Kidney epithelial cell (primary cell): ENCODE data around the gene LIMD2. TPM values are rescaled to one million over a fixed set of nuclear protein-coding genes. Genes with fewer than 3 reads are reported as not detected.

Experiments
- DNase-seq: peaks from one replicate; pipeline ENCODE4 v3.0.0-alpha.2; 2010; ENCODE audit warnings: low read depth
- H3K27me3 ChIP-seq: 2 replicates; pipeline ENCODE4 v1.6.0; 2011; ENCODE audit warnings: low read length; ENCODE audit not compliant: control insufficient read depth, insufficient read depth
- H3K36me3 ChIP-seq: 2 replicates; pipeline ENCODE4 v1.5.1; 2011; ENCODE audit warnings: low read length; ENCODE audit not compliant: control insufficient read depth, insufficient read depth
- H3K4me3 ChIP-seq: 2 replicates; pipeline ENCODE4 v1.5.1; 2011; ENCODE audit warnings: low read depth, mild to moderate bottlenecking, control low read depth, low read length
- CTCF ChIP-seq: IDR thresholded peaks from 2 replicates; pipeline ENCODE4 v1.5.1; 2011; ENCODE audit warnings: mild to moderate bottlenecking, moderate library complexity, low read length, control low read depth, inconsistent platforms; ENCODE audit not compliant: insufficient read depth, poor library complexity, severe bottlenecking
- total RNA-seq: library from RNA; depleted of rRNA; stranded (reverse); fragments of >200 nt; gene quantifications from 2 replicates; pipeline ENCODE4 v1.2.3, GENCODE V29; 2015

Gene LIMD2
- total RNA-seq, 1 donor from 2014 or later = 158 TPM

GRCh38 chr17:63695889-63696288 is 4.0 kb downstream of the LIMD2 start:
- H3K36me3 ChIP-seq = peaks cover 2% of the 10 kb centered on the region
- no peak for DNase-seq
- no peaks in the 10 kb centered on the region for H3K27me3 ChIP-seq
- TF ChIP-seq CTCF = no peak
- H3K4me3 ChIP-seq = no peak overlapping the region

GRCh38 chr17:63694950-63695773 is 4.8 kb downstream of the LIMD2 start:
- H3K4me3 ChIP-seq = no peak overlapping the region
- DNase-seq = no peak
- H3K36me3 ChIP-seq = peaks cover 2% of the 10 kb centered on the region
- no peaks in the 10 kb centered on the region for H3K27me3 ChIP-seq
- TF ChIP-seq CTCF = no peak

- Histone ChIP-seq H3K4me3 (no peak overlapping the region), H3K27me3 (no peaks in the 10 kb centered on the region), H3K36me3 (peaks cover 2% of the 10 kb centered on the region)
- no peak for TF ChIP-seq CTCF
- DNase-seq = no peak
Observed at GRCh38 chr17:63694229-63694949, 5.5 kb downstream of the LIMD2 start.

- no peak for TF ChIP-seq CTCF
- Histone ChIP-seq H3K4me3 (no peak overlapping the region), H3K36me3 (peaks cover 2% of the 10 kb centered on the region), H3K27me3 (no peaks in the 10 kb centered on the region)
- no peak for DNase-seq
Observed at GRCh38 chr17:63693411-63694113, 6.4 kb downstream of the LIMD2 start.

GRCh38 chr17:63692195-63692816 is 7.6 kb downstream of the LIMD2 start:
- H3K36me3 ChIP-seq = peaks cover 1% of the 10 kb centered on the region
- no peak for TF ChIP-seq CTCF

More at GRCh38 chr17:63692195-63692816, 7.6 kb downstream of the LIMD2 start:
- Histone ChIP-seq H3K27me3 (no peaks in the 10 kb centered on the region), H3K4me3 (no peak overlapping the region)
- DNase-seq = no peak
